Measurements from ENCODE around the gene TRABD2B. TPM values are rescaled to one million over a fixed set of nuclear protein-coding genes. Genes with fewer than 3 reads are reported as not detected.

TRABD2B gene
- total RNA-seq, 1 experiment from 2014 or later, result 0.36 TPM

- intact Hi-C loops (cut with micrococcal nuclease; ENCODE audit: unreplicated experiment), result no loop called here
- POLR2A ChIA-PET, result no interaction called here
- H3K36me3 Mint-ChIP-seq (ENCODE audit: insufficient read depth, unreplicated experiment), result no peaks in the 10 kb centered on the region
- CTCF ChIA-PET, result no interaction called here
- H3K4me1 ChIP-seq, result no peaks in the 10 kb centered on the region
- H3K9me3 ChIP-seq, result no peaks in the 10 kb centered on the region
- H3K4me1 Mint-ChIP-seq (ENCODE audit: low read depth, unreplicated experiment), result peaks cover 14% of the 10 kb centered on the region
- no peak for DNase-seq
- H3K27ac Mint-ChIP-seq (ENCODE audit: unreplicated experiment), result no peak overlapping the region
- H3K27me3 Mint-ChIP-seq (ENCODE audit: insufficient read depth, unreplicated experiment), result no peaks in the 10 kb centered on the region
- H3K4me3 Mint-ChIP-seq (ENCODE audit: unreplicated experiment), result no peak overlapping the region
- no peak overlapping the region for H3K4me3 ChIP-seq (ENCODE audit: low read depth, low read length)
- TF ChIP-seq CTCF (IDR thresholded peaks at IDR 0.05; ENCODE audit: insufficient read depth in 1 of 2, low read depth in 1 of 2, low read length in 1 of 2, severe bottlenecking in 1 of 2, unreplicated experiment in 1 of 2), result no peak
- H3K27me3 ChIP-seq (replicated peaks; ENCODE audit: control insufficient read depth, insufficient read depth, low read length), result no peaks in the 10 kb centered on the region
- no peaks in the 10 kb centered on the region for H3K36me3 ChIP-seq (ENCODE audit: control insufficient read depth, insufficient read depth, low read length)
- BruUV-seq (replicated peaks), result no TSS peak
- no peaks in the 10 kb centered on the region for H3K9me3 Mint-ChIP-seq (ENCODE audit: unreplicated experiment)
These were observed 179.3 kb downstream of the TRABD2B start for GRCh38 chr1:47817861-47818260.

GRCh38 chr1:47816325-47817071 is 180.7 kb downstream of the TRABD2B start:
- ChIA-PET CTCF (no interaction called here), POLR2A (no interaction called here)
- Histone ChIP-seq H3K9me3 (no peaks in the 10 kb centered on the region), H3K4me3 (ENCODE audit: low read depth, low read length) (no peak overlapping the region), H3K27me3 (replicated peaks; ENCODE audit: control insufficient read depth, insufficient read depth, low read length) (no peaks in the 10 kb centered on the region), H3K4me1 (no peaks in the 10 kb centered on the region), H3K36me3 (ENCODE audit: control insufficient read depth, insufficient read depth, low read length) (no peaks in the 10 kb centered on the region)
- Mint-ChIP-seq H3K36me3 (ENCODE audit: insufficient read depth, unreplicated experiment) (no peaks in the 10 kb centered on the region), H3K4me1 (ENCODE audit: low read depth, unreplicated experiment) (peaks cover 14% of the 10 kb centered on the region), H3K27me3 (ENCODE audit: insufficient read depth, unreplicated experiment) (no peaks in the 10 kb centered on the region), H3K9me3 (ENCODE audit: unreplicated experiment) (no peaks in the 10 kb centered on the region), H3K4me3 (ENCODE audit: unreplicated experiment) (no peak overlapping the region), H3K27ac (ENCODE audit: unreplicated experiment) (no peak overlapping the region)
- no peak for DNase-seq
- TF ChIP-seq CTCF (IDR thresholded peaks at IDR 0.05; ENCODE audit: insufficient read depth in 1 of 2, low read depth in 1 of 2, low read length in 1 of 2, severe bottlenecking in 1 of 2, unreplicated experiment in 1 of 2), result no peak
- intact Hi-C loops (cut with micrococcal nuclease; ENCODE audit: unreplicated experiment), result no loop called here
- no TSS peak for BruUV-seq (replicated peaks)

- no peak overlapping the region for H3K4me3 Mint-ChIP-seq (ENCODE audit: unreplicated experiment)
- POLR2A ChIA-PET, result no interaction called here
- H3K9me3 ChIP-seq, result no peaks in the 10 kb centered on the region
- CTCF ChIA-PET, result no interaction called here
- H3K36me3 ChIP-seq (ENCODE audit: control insufficient read depth, insufficient read depth, low read length), result no peaks in the 10 kb centered on the region
- H3K4me1 ChIP-seq, result no peaks in the 10 kb centered on the region
- no peak for TF ChIP-seq CTCF (IDR thresholded peaks at IDR 0.05; ENCODE audit: insufficient read depth in 1 of 2, low read depth in 1 of 2, low read length in 1 of 2, severe bottlenecking in 1 of 2, unreplicated experiment in 1 of 2)
- no peaks in the 10 kb centered on the region for H3K9me3 Mint-ChIP-seq (ENCODE audit: unreplicated experiment)
- no TSS peak for BruUV-seq (replicated peaks)
- H3K4me3 ChIP-seq (ENCODE audit: low read depth, low read length), result no peak overlapping the region
- no peak overlapping the region for H3K27ac Mint-ChIP-seq (ENCODE audit: unreplicated experiment)
- H3K27me3 ChIP-seq (replicated peaks; ENCODE audit: control insufficient read depth, insufficient read depth, low read length), result no peaks in the 10 kb centered on the region
- H3K4me1 Mint-ChIP-seq (ENCODE audit: low read depth, unreplicated experiment), result peaks cover 20% of the 10 kb centered on the region
- intact Hi-C loops (cut with micrococcal nuclease; ENCODE audit: unreplicated experiment), result no loop called here
- H3K27me3 Mint-ChIP-seq (ENCODE audit: insufficient read depth, unreplicated experiment), result no peaks in the 10 kb centered on the region
- DNase-seq, result no peak
- H3K36me3 Mint-ChIP-seq (ENCODE audit: insufficient read depth, unreplicated experiment), result no peaks in the 10 kb centered on the region
These were observed 182.4 kb downstream of the TRABD2B start for GRCh38 chr1:47814612-47815395.
